Memory B cell (primary cell): Measurements from ENCODE around the gene PAX8.

ENCODE experiments used
- ATAC-seq: fragments of 150-1000 bp; cut with Tn5 transposase; 2 replicates; pipeline ENCODE4 v1.10.0; 2021; ENCODE audit warnings: low read depth, mild to moderate bottlenecking, moderate library complexity
- DNase-seq, 2 donors: peaks; one replicate each; pipeline ENCODE4 v3.0.0; 2022; ENCODE audit warnings: low spot score in 2 of 2
- H3K27ac Mint-ChIP-seq: one replicate; pipeline ENCODE4 v1.8.0; 2022; ENCODE audit warnings: mild to moderate bottlenecking, moderate library complexity, mixed read lengths
- H3K27me3 Mint-ChIP-seq: one replicate; pipeline ENCODE4 v1.8.0; 2022; ENCODE audit warnings: mixed read lengths
- H3K36me3 Mint-ChIP-seq: one replicate; pipeline ENCODE4 v1.8.0; 2022; ENCODE audit warnings: mild to moderate bottlenecking, mixed read lengths
- H3K4me1 Mint-ChIP-seq: one replicate; pipeline ENCODE4 v1.8.0; 2022; ENCODE audit warnings: mixed read lengths
- H3K4me3 Mint-ChIP-seq: one replicate; pipeline ENCODE4 v1.8.0; 2022; ENCODE audit warnings: mild to moderate bottlenecking, moderate library complexity, mixed read lengths
- H3K9me3 Mint-ChIP-seq: one replicate; pipeline ENCODE4 v1.8.0; 2022; ENCODE audit warnings: mixed read lengths

PAX8 gene

DNA sequence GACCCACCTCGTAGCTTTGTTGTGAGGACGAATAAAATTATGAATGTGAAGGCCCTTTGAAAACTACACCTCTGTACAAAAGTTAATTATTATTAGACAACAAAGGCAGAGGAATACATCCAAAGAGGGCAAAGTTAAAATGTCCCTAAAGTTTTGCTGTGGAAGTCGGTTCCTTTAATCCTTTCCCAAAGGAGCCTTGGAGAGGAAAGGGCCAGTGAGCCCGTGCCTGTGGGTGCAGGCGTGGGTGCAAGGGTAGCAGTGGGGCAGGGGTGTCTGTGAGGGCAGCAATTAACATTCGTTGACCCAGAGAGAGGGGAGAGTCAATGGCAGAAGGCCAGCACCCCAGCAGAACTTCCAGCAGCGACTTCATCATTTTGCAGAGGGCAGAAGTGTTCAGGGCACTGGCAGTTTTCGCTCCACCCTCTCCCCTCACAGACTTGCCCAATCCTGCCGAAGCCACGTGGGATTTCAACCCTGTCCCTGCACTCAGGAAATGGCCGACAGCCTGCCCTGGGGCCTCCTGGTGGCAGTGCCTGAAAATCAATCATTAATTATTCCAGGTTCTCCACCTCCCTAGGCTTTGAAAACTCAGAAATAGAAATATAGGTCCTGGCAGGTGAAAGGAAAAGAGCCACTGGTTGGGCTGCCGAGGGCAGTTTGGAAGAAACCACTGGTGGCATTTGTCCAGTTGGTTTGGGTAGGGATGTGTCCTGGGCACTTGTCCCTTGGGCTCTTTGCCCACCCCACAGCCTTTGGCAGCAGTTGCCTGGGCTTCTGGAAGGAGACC is 4.2 kb upstream of the PAX8 start:
- ATAC-seq (no peak), DNase-seq (no peak)
- Mint-ChIP-seq H3K27ac (no peak overlapping the region), H3K4me1 (no peaks in the 10 kb centered on the region), H3K27me3 (peaks cover 23% of the 10 kb centered on the region), H3K9me3 (no peaks in the 10 kb centered on the region), H3K36me3 (no peaks in the 10 kb centered on the region), H3K4me3 (no peak overlapping the region)

GRCh38 chr2:113281910-113282746 is 3.4 kb upstream of the PAX8 start:
- ATAC-seq, result no peak
- Mint-ChIP-seq H3K4me1 (no peaks in the 10 kb centered on the region), H3K27ac (no peak overlapping the region), H3K36me3 (no peaks in the 10 kb centered on the region), H3K27me3 (peaks cover 21% of the 10 kb centered on the region), H3K9me3 (no peaks in the 10 kb centered on the region), H3K4me3 (no peak overlapping the region)
- no peak for DNase-seq

GRCh38 chr2:113278073-113278741 is 514 bp downstream of the PAX8 start:
- ATAC-seq, result no peak
- H3K4me3 Mint-ChIP-seq, result no peak overlapping the region
- H3K27ac Mint-ChIP-seq, result no peak overlapping the region
- H3K27me3 Mint-ChIP-seq, result peaks cover 20% of the 10 kb centered on the region
- no peaks in the 10 kb centered on the region for H3K36me3 Mint-ChIP-seq
- H3K4me1 Mint-ChIP-seq, result no peaks in the 10 kb centered on the region
- H3K9me3 Mint-ChIP-seq, result no peaks in the 10 kb centered on the region
- DNase-seq, result no peak

DNA sequence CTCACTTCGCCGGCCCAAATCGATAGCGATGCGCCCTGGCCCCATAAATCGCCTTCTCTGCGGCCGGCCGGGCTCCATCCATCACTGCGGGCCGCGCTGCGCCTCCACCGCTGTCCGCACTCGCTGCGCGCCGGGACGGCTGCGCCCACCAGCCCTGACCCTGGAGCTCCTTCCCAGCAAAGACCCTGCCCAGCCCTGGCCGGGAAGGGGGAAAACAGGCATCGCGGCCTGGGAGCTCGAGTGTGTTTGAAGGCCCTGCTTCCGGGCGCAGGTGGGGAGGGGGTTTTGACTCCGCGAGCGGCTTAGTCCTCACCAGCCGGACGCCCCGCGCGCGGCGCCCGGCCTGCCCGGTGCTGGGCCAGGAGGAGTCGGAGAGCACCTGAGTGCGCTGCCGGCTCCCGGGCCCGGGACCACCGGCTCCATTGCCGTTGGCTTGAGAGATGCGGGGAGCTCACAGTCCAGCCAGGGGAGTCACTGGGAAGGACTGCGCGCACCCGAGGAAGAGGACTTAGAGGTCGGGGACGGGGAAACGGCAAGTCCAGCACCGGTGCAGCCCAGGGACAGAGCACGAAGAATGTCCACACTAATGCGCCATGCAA is 1.1 kb downstream of the PAX8 start:
- no peaks in the 10 kb centered on the region for H3K9me3 Mint-ChIP-seq
- H3K27ac Mint-ChIP-seq, result no peak overlapping the region
- ATAC-seq (no peak), DNase-seq (no peak)
- no peak overlapping the region for H3K4me3 Mint-ChIP-seq
- H3K36me3 Mint-ChIP-seq, result no peaks in the 10 kb centered on the region
- no peaks in the 10 kb centered on the region for H3K4me1 Mint-ChIP-seq
- H3K27me3 Mint-ChIP-seq, result peaks cover 19% of the 10 kb centered on the region

DNA sequence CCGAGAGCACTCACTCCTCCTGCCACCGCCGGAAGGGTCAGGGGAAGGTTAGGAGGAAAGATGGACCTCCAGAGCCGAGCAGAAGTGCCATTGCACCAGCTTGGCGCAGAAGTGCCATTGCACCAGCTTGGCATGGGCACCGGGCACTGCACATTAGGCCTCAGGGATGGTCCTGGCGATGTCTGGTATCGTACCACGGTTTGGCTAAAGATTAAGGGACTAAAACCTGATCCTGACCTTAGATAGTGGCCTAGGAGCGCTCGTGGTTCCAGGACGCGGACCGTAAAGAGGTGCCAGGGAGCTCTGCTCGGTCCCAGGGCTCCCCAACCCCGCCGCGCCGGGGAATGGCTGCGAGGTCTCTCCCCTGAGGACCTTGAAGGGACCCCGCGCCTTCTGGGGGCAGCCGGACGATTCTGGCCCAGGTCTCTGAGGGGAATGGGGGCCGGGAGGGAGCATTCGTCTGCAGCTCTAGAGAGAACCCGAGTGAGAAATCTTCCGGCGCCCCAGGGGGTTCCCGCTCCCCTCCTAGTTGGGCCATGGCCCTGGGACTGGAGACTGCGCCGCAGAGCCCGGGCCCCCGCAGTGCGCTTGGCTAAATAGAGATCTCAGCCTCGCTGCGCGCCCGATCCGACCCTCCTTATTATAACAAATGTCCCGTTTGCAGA is 1.8 kb downstream of the PAX8 start:
- Mint-ChIP-seq H3K27me3 (peaks cover 18% of the 10 kb centered on the region), H3K36me3 (no peaks in the 10 kb centered on the region), H3K9me3 (no peaks in the 10 kb centered on the region), H3K4me3 (no peak overlapping the region), H3K4me1 (no peaks in the 10 kb centered on the region), H3K27ac (no peak overlapping the region)
- no peak for ATAC-seq
- DNase-seq, result no peak

DNA sequence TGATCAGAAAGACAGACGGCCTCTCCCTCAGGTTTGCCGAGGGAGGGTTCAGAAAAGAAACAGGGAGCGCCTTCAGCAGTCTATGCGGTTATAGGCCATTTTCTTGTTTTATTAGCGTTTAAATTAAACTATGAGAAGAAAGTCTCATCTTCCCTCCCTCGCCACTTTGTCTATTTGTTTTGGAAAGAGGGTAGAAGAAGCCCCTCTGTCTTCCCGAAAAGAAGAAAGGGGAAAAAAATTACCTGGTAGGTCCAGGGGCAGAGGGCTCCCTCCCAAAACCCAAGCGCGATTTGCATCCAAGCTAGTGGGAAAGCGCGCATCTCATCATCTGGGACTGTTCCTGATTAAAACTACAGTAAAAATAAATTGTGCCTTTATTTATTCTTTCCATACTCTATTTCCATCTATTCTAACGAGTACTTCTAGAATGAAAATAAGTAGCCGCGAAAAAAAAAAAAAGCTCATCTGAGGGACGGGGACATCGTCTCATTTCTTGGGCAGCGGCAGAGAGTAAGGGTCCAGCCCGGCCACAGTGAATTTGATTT is 2.4 kb downstream of the PAX8 start:
- no peak overlapping the region for H3K4me3 Mint-ChIP-seq
- ATAC-seq, result no peak
- peaks cover 18% of the 10 kb centered on the region for H3K27me3 Mint-ChIP-seq

DNA sequence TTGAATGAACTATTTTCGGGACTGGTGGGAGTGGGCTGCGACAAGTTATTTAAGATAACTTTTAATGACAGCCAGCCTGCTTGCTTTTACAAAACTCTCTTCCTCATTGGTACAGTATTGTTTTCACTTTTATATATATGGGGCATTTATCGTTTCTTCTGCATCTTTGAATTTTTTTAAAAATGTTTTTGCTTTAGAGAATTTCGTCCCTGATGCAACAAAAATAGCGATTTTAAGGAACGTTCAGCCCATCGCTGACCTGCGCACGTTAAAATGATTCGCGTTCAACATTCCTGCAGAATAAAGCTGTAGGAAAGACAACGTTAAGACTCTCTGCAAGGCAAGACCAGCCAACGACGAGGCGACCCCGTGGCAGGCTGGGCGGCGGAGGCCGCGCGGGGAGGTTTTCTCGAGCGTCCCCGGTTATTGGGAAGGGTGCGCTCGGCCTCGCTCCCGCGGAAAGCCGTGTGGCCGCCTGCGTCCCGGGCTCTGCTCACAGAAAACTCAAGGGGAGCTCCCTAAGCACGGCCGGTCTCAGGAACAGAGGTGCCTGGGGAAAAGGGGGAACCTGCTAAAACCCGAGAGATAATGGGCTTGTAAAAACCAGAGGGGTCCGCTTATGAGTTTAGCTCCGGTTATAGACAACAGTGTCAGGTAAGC is 3.0 kb downstream of the PAX8 start:
- Mint-ChIP-seq H3K9me3 (no peaks in the 10 kb centered on the region), H3K27me3 (peaks cover 17% of the 10 kb centered on the region), H3K4me1 (no peaks in the 10 kb centered on the region), H3K36me3 (no peaks in the 10 kb centered on the region), H3K4me3 (no peak overlapping the region), H3K27ac (no peak overlapping the region)
- ATAC-seq (no peak), DNase-seq (no peak)

More for the DNA sequence above, 2.4 kb downstream of the PAX8 start:
- H3K4me1 Mint-ChIP-seq, result no peaks in the 10 kb centered on the region
- no peak overlapping the region for H3K27ac Mint-ChIP-seq
- H3K36me3 Mint-ChIP-seq, result no peaks in the 10 kb centered on the region
- H3K9me3 Mint-ChIP-seq, result no peaks in the 10 kb centered on the region
- no peak for DNase-seq

DNA sequence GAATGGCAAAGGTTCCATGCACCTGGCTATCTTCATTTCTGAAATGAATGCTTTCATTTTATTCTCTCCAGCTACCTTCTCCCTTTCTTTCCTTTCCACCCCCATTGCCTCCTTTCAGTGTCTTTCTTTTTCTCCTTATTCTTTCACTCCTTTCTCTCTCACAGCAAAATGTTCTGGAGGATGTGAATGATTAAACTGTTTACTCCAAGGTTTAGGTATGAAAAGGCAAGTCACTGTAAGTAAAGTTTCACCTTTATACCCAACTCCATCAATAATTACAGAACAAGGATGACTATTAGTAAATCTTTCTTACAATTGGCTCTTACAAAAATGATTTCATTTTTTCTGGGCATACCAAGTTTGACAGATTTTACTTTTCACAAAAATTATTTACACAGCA is 4.3 kb downstream of the PAX8 start:
- H3K9me3 Mint-ChIP-seq, result no peaks in the 10 kb centered on the region
- no peak for ATAC-seq
- no peaks in the 10 kb centered on the region for H3K36me3 Mint-ChIP-seq
- H3K4me3 Mint-ChIP-seq, result no peak overlapping the region
- no peak for DNase-seq
- H3K4me1 Mint-ChIP-seq, result no peaks in the 10 kb centered on the region
- H3K27me3 Mint-ChIP-seq, result peaks cover 12% of the 10 kb centered on the region
- no peak overlapping the region for H3K27ac Mint-ChIP-seq

DNA sequence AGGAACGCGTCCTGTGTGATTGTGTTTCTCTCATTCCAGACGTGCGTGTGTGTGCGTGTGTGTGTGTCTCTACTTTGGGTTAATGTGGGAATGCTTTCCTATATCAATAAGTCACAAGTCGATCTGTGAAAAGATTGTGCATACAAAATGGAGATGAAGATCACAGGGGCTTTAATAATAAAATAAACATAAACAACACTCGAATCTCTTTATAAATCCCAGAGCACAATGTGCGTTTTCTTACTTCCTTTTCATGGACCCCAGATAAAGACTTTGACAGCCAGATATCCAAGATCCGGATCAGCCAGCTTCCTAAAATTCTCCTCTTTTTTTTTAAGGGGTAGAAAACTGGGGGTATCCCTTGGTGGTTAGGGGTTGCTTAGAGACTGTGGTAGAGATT is 4.7 kb downstream of the PAX8 start:
- Mint-ChIP-seq H3K36me3 (no peaks in the 10 kb centered on the region), H3K4me3 (no peak overlapping the region), H3K9me3 (no peaks in the 10 kb centered on the region), H3K4me1 (no peaks in the 10 kb centered on the region), H3K27ac (no peak overlapping the region), H3K27me3 (peaks cover 9% of the 10 kb centered on the region)
- DNase-seq (no peak), ATAC-seq (no peak)

GRCh38 chr2:113273027-113273551 is 5.6 kb downstream of the PAX8 start:
- H3K4me3 Mint-ChIP-seq, result no peak overlapping the region

GRCh38 chr2:113272477-113272876 is 6.2 kb downstream of the PAX8 start:
- H3K27ac Mint-ChIP-seq, result no peak overlapping the region
- H3K4me1 Mint-ChIP-seq, result no peaks in the 10 kb centered on the region
- no peak for DNase-seq
- no peak for ATAC-seq
- no peak overlapping the region for H3K4me3 Mint-ChIP-seq
- H3K36me3 Mint-ChIP-seq, result peaks cover 4% of the 10 kb centered on the region
- H3K27me3 Mint-ChIP-seq, result peaks cover 7% of the 10 kb centered on the region
- no peaks in the 10 kb centered on the region for H3K9me3 Mint-ChIP-seq

More at GRCh38 chr2:113273027-113273551, 5.6 kb downstream of the PAX8 start:
- DNase-seq, result peak; percentile 23 to 31
- Mint-ChIP-seq H3K9me3 (no peaks in the 10 kb centered on the region), H3K4me1 (no peaks in the 10 kb centered on the region), H3K27me3 (peaks cover 5% of the 10 kb centered on the region), H3K27ac (no peak overlapping the region), H3K36me3 (no peaks in the 10 kb centered on the region)
- peak; percentile 94 for ATAC-seq

DNA sequence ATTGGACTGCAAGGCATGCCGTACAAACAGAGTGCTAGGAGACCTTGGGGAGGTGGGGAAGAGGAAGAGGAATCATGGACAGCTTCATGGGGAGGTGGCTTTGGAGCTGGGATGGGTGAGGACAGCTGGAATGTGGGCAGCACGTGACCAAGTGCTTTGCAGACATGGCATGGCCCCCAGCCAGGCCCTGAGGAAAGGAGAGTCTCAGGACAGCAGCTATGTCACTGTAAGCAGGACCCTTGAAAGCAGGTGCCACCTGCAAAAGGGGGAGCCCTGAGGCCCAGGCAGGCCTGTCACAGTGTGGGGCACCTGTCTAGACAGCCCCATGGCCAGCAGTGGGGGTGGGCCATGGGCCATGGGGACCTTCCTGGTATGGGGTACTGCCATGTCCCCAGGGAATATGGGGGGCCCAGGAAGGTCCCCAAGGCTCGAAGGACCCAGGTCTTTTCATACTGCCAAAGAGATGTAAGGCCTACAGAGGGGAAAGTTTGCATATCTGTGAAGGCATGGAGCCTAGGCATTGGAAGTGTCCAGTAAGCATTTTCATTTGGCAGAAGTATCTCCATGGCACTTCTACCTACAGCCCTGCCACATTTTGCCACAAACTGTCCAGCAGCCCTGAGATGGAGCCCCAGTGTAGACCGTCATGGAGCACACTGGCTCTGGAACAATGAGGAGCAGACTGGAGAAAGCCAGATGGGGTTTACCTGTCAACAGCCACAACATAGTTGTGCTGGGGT is 9.9 kb downstream of the PAX8 start:
- H3K4me3 Mint-ChIP-seq, result no peak overlapping the region
- H3K27ac Mint-ChIP-seq, result no peak overlapping the region
- H3K9me3 Mint-ChIP-seq, result no peaks in the 10 kb centered on the region
- DNase-seq (no peak), ATAC-seq (no peak)
- H3K36me3 Mint-ChIP-seq, result peaks cover 17% of the 10 kb centered on the region
- H3K4me1 Mint-ChIP-seq, result no peaks in the 10 kb centered on the region
- peaks cover 13% of the 10 kb centered on the region for H3K27me3 Mint-ChIP-seq
